GM11168 (cell line): ENCODE data around the gene TRIM49C.
"Not testable (repeated sequence)": the region's sequence is repeated elsewhere in the genome, so short reads cannot be mapped to it uniquely, and the experiment has no call there.

Experiments
- in situ Hi-C: fragments of 300-500 bp; cut with MboI; formaldehyde crosslinking; loops from one replicate; pipeline ENCODE4 v1.12.0; 2022; ENCODE audit warnings: low sequenced_read_pairs; ENCODE audit not compliant: unreplicated experiment

Gene TRIM49C

GRCh38 chr11:90030806-90031205 lies at the start of gene TRIM49C:
TSS of gene TRIM49C (plus strand) at chr11:90031106. CDS start at chr11:90035212, 4,106 bp downstream.
- in situ Hi-C loops, result not testable (repeated sequence)

GRCh38 chr11:90024184-90024583 lies 6.7 kb upstream of the TRIM49C start:
- in situ Hi-C loops, result not testable (repeated sequence)

- in situ Hi-C loops, result not testable (repeated sequence)
Measured at GRCh38 chr11:90051591-90052209, 20.8 kb downstream of the TRIM49C start.

- in situ Hi-C loops, result not testable (repeated sequence)
Measured at GRCh38 chr11:90052311-90052710, 21.4 kb downstream of the TRIM49C start.

GRCh38 chr11:90053545-90053944 lies 22.6 kb downstream of the TRIM49C start:
- in situ Hi-C loops, result not testable (repeated sequence)

GRCh38 chr11:90085650-90086049 lies 54.7 kb downstream of the TRIM49C start, which contains the start of gene UBTFL1:
TSS of gene UBTFL1 (plus strand) at chr11:90085950. CDS start at chr11:90085950, 0 bp downstream.
- in situ Hi-C loops, result loop anchor here (10.0 kb wide), 1 partner anchor 331 kb away; no protein-coding TSS in a partner anchor

GRCh38 chr11:90088731-90089130 lies 57.8 kb downstream of the TRIM49C start:
- in situ Hi-C loops, result loop anchor here (10.0 kb wide), 1 partner anchor 334 kb away; no protein-coding TSS in a partner anchor
